NB4 (cell line): ENCODE measurements around the gene SCD5.

Experiments
- CTCF ChIP-seq: IDR thresholded peaks from one replicate; pipeline ENCODE4 v1.5.1; 2012; ENCODE audit warnings: low read depth, low read length
- MYC ChIP-seq: IDR thresholded peaks from 2 replicates; pipeline ENCODE4 v1.6.1; 2011; ENCODE audit warnings: low read depth, low read length
- POLR2A ChIP-seq: IDR thresholded peaks from 2 replicates; pipeline ENCODE4 v1.6.1; 2011; ENCODE audit warnings: mild to moderate bottlenecking; ENCODE audit not compliant: insufficient read length; ENCODE audit errors: extremely low read depth

GRCh38 chr4:82782626-82783345, 15.8 kb downstream of the SCD5 start:
- no peak for TF ChIP-seq MYC
- no peak for TF ChIP-seq CTCF
- no peak for TF ChIP-seq POLR2A
